ENCODE data around the gene HOXA6.

The HOXA6 gene

DNA sequence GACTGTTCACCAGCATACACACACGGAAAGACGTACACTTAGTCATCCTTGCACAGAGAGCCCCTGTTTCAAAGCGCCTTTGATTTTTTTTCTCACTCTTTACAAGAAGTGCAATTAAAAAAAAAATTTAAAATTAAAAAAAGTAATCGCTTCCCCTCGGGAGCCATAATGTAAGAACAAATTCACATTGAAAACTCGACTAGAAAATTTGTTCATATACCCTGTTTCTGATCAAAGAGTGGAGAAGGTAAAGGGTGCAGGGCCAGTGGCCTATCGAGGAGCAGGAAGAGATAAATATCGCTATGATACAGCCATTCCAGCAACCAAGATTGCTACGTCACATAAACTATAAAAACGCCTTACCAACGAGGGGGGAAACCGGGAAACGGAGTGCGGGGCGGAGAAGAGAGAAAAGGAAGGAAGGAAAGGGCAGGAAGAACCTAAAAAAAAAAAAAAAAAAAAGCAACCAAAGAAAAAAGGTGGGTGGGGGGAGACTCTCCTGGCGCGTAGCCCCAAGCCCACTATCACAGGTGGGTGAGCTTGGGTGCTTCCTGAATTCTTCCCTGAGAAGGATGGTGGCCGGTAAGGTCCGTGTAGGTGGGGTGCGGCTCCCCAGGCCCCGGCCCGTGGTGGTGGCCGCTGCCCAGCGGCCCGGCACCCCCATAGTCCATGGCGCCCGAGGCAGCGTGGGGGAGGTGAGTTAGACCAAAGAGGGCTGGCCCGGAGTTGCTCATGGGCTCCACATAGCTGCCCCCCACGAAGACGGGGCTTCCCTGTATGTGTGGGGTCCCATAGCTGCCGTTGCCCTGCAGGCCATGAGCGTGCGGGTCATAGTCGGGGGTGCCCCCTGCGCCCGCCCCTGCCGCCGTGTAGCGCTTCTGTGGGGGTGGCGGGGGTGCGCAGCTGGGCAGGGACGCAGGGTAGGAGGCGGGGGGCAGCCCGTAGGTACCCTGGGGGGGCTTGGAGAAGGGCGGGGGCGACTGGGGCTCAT, 39.9 kb downstream of the HOXA6 start:
- DNase-seq = no peak

DNA sequence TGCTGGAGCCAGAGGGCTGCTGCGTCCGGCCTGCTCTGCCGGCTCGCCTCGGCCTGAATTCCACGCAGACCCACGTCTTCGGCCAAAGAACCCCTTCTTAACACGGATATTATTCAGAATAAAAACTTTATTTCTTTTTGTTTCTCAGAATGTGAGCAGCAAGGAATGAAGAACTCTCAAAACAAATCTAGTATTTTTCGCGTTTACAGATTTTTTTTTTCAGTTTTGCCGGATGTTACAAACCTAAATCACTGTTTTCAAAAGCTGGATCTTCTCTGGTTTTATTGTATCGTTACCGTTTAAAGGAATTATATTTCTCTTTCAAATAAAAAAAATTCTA, 40.7 kb downstream of the HOXA6 start:
- DNase-seq = no peak

DNA sequence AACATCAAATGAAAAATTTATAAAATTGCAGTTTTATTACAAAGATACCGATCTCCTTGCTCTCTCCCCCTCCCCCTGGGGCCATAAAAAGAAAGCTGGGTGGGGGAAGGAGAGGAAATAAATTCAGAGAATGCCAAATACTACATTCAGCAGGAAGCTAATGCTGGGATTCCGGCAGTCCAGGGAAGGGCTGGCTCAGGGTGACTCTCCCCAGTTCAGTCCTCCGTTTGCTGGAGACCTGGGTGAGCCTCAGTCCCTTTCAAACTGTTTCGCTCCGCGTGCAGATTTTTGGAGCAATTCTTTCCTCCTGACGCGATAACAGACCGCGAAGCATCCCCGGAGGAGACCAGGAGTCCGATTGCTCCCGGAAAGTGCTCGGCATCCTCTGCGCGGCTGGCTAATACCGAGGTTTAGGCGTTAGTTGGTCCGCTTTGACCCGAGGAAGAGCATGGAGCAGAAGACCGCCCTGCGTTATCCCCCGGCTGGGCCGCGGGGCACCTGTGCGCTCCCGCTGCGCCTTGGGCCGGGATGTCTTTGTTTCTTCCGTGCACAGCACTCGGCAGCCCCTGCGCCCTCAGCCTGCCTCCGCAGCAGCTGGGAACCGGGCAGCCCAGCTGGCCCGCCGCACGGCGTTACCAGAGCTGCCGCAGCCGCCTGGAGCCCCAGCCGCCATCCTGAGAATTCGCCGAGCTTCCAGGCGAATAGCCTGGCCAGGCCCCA, 41.2 kb downstream of the HOXA6 start:
- no peak for DNase-seq

- DNase-seq = no peak
Measured at GRCh38 chr7:27105301-27106031, 42.1 kb downstream of the HOXA6 start.

- DNase-seq = no peak
Measured at GRCh38 chr7:27104341-27105058, 43.1 kb downstream of the HOXA6 start.

GRCh38 chr7:27103489-27104226, 43.9 kb downstream of the HOXA6 start:
- DNase-seq = no peak

DNA sequence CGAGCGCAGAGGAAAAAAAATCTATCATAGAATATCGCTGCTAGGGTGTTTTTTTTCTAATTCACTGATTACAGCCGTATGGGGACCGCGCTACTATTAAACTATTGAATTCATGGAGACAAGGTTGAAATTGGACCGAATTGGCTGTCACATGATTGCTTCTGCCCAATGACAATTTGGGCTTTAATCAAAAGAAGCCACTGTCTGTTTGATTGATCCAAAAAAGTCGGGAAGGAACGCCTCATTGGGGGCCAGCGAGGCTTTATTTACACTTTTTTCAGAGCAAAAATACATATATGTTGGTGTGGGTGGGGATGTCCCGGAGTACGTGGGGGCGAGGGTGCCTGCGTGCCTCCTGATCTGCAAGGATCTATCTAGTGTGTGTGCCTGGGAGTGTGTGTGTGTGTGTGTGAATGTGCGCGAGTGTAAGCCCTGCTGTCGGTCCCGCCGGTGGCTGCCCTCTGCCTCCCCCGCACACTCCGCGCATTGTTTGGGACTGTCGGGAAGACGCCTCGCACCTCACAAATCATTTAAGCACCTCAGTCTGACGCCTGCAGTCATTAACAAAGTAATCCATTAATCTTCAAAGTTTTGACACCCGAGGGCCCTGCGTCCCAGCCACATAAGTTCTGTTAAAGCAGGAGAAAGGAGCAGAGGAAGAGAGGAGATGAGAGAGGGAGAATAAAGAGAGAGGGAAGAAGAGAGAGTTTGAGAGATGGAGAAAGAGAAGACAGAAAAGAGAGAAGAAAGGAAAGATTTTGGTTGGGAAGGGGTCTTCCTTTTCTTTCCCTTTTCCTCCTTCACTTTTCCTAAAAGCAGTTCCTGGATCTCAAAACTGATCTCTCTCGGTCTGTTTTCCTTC, 44.8 kb downstream of the HOXA6 start, which contains the start of gene HOXA2:
Gene HOXA2, minus strand, starts transcription at position 103 of the 862 bp plus-strand sequence. CDS start 183 bp downstream, outside the sequence.
- DNase-seq = no peak

GRCh38 chr7:27101957-27102580, 45.5 kb downstream of the HOXA6 start:
- no peak for DNase-seq

- DNase-seq = no peak
Measured at GRCh38 chr7:27101171-27101956, 46.2 kb downstream of the HOXA6 start.

GRCh38 chr7:27100694-27101170, 46.8 kb downstream of the HOXA6 start:
- DNase-seq = no peak

GRCh38 chr7:27099453-27100370, 47.9 kb downstream of the HOXA6 start:
- DNase-seq = no peak

- DNase-seq = no peak
Measured at GRCh38 chr7:27098578-27099451, 48.8 kb downstream of the HOXA6 start.

DNA sequence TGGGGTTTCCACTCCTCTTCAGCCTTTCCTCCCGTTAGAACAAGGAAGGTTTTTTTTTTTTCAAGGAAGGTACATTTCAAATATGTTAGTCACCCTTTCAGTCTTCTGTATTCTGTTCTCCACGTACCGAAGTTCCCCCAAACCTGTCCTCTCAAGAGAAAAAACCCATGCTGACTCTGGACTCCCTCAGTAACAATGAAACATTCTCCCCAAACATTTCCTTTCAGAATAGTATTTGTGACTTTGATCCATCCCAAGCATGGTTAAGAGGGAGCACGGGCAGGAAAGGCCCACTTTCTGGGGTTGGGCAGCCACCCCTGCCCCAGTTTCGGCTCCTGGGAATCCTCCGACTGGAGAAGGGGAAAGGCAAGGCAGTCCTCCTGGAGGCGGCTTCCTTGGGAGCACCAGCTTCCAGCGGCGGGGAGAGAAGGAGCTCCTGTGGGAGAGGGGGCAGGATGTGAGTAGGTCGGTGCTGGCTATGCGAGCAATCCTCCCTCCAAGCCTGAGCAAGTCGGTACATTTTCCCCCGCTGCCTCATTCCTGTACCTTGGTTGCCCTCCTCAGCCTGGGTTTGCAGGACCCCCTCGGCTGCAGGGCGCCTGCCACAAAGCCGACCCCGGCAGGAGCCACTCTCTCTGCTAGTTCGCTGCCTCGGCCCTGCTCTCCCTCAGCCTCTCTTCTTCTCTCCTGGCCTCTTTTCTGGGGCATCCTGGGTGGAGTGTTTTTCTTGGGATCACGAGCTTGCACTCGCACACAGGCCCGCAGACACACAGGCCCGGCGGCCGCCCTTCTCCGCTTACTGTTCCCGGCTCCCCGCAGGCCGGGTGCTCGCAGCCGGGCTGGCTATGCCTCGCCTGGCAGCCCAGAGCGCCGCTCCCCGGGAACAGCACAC, 49.6 kb downstream of the HOXA6 start:
- no peak for DNase-seq

GRCh38 chr7:27096768-27097514, 50.6 kb downstream of the HOXA6 start:
- DNase-seq = no peak

Data from NCI-H2171 treated with DMSO at 0.1 percent for 48 hours (cell line).